K562 (cell line): Measurements from ENCODE around the gene AGO1. TPM values are rescaled to one million over a fixed set of nuclear protein-coding genes. Genes with fewer than 3 reads are reported as not detected.

ENCODE experiments used
- ATAC-seq: fragments of 200-7000 bp; cut with Tn5 transposase; 3 replicates; pipeline ENCODE4 v1.9.1; 2020; ENCODE audit warnings: moderate library complexity
- BruUV-seq: library from RNA; stranded (reverse); fragments of 400-500 nt; replicated peaks from 2 replicates; lab custom pipeline; 2021; lab: Mats Ljungman, UMichigan
- CTCF ChIA-PET: fragments of 300-600 bp; formaldehyde crosslinking; extraction: SDS; loops from one replicate; lab custom pipeline; 2021; ENCODE audit warnings: low intra/inter-chr PET ratio; lab: Yijun Ruan, JAX
- POLR2A ChIA-PET: fragments of 300-600, 350-650 bp; sonication (Branson Sonifier 250); formaldehyde crosslinking; extraction: SDS; loops from one replicate; lab custom pipeline; 2021; ENCODE audit warnings: antibody characterized with exemption, inconsistent platforms; lab: Yijun Ruan, JAX
- DNase-seq, 4 experiments: peaks; one replicate each; pipeline versions ENCODE4 v3.0.0 to v3.0.0-alpha.2; 2011 to 2018; ENCODE audit warnings: low spot score in 3 of 4, mixed read lengths in 3 of 4; ENCODE audit errors: extremely low read depth in 1 of 4
- FAIRE-seq: peaks from 2 replicates; lab custom pipeline; 2011; peaks lifted over from hg19 to GRCh38; lab: Jason Lieb, UNC
- H2AFZ ChIP-seq: 2 replicates; pipeline ENCODE4 v1.6.0; 2011; ENCODE audit warnings: low read depth, low read length, control low read depth, inconsistent platforms
- H3K27ac ChIP-seq: fragments of 200-600 bp; 3 replicates; pipeline ENCODE4 v1.8.0; 2011; ENCODE audit warnings: low read depth, mild to moderate bottlenecking, control low read depth, inconsistent platforms, low read length, moderate library complexity, mixed read lengths; ENCODE audit errors: extremely low read depth
- H3K27me3 ChIP-seq, 2 experiments: fragments of 300-600 bp in 1 of 2; 2 replicates in 1 of 2; 3 replicates in 1 of 2; pipeline versions ENCODE4 v1.6.0 to v1.8.0; 2011; ENCODE audit warnings: inconsistent platforms in 2 of 2, low read length in 2 of 2, mild to moderate bottlenecking in 1 of 2, mixed read lengths in 1 of 2, moderate library complexity in 1 of 2; ENCODE audit not compliant: control insufficient read depth in 2 of 2, insufficient read depth in 2 of 2
- H3K36me3 ChIP-seq: fragments of 300-600 bp; 3 replicates; pipeline ENCODE4 v1.8.0; 2011; ENCODE audit warnings: mild to moderate bottlenecking, low read length, inconsistent platforms; ENCODE audit not compliant: control insufficient read depth, insufficient read depth
- H3K4me1 ChIP-seq, 2 experiments: fragments of 200-600 bp in 1 of 2; replicated peaks in 1 of 2; 2 replicates in 1 of 2; 3 replicates in 1 of 2; pipeline versions ENCODE4 v1.5.1 to v1.8.0; 2011; ENCODE audit warnings: inconsistent platforms in 2 of 2, low read length in 2 of 2, mild to moderate bottlenecking in 1 of 2, mixed read lengths in 1 of 2, moderate library complexity in 1 of 2; ENCODE audit not compliant: control insufficient read depth in 2 of 2, insufficient read depth in 2 of 2
- H3K4me2 ChIP-seq: 2 replicates; pipeline ENCODE4 v1.6.1; 2011; ENCODE audit warnings: low read length, control low read depth, inconsistent platforms, mixed read lengths; ENCODE audit not compliant: insufficient read depth
- H3K4me3 ChIP-seq: fragments of 200-600 bp; sonication (generic), shearing (Covaris generic); 2 replicates; pipeline ENCODE4 v1.5.1; 2016; ENCODE audit warnings: control low read depth, inconsistent platforms
- H3K79me2 ChIP-seq: fragments of 200-600 bp; 3 replicates; pipeline ENCODE4 v1.8.0; 2011; ENCODE audit warnings: low read length, inconsistent platforms; ENCODE audit not compliant: control insufficient read depth, insufficient read depth
- H3K9ac ChIP-seq, 2 experiments: 2 replicates each; pipeline versions ENCODE4 v1.6.0 to v1.6.1; 2011; ENCODE audit warnings: low read depth in 2 of 2, low read length in 2 of 2, control low read depth in 1 of 2, inconsistent platforms in 1 of 2, mild to moderate bottlenecking in 1 of 2, mixed read lengths in 1 of 2; ENCODE audit not compliant: insufficient read depth in 1 of 2
- H3K9me1 ChIP-seq: one replicate; pipeline ENCODE4 v1.6.0; 2011; ENCODE audit warnings: inconsistent platforms, mild to moderate bottlenecking, low read length, moderate library complexity; ENCODE audit not compliant: control insufficient read depth, insufficient read depth
- H3K9me3 ChIP-seq: replicated peaks from 2 replicates; pipeline ENCODE4 v1.5.1; 2011; ENCODE audit warnings: low read depth, low read length, inconsistent platforms; ENCODE audit not compliant: control insufficient read depth, insufficient read depth
- H4K20me1 ChIP-seq: replicated peaks from 2 replicates; pipeline ENCODE4 v1.6.1; 2011; ENCODE audit warnings: low read length, inconsistent platforms, mixed read lengths; ENCODE audit not compliant: control insufficient read depth, insufficient read depth
- CBX8 ChIP-seq: fragments of 200-600 bp; sonication (generic); IDR thresholded peaks from 2 replicates; pipeline ENCODE4 v1.6.1; 2012; ENCODE audit warnings: borderline replicate concordance, mixed run types, low read depth, mild to moderate bottlenecking, moderate library complexity, mixed read lengths, low read length, control low read depth, inconsistent platforms; ENCODE audit not compliant: poor library complexity, severe bottlenecking; ENCODE audit errors: extremely low read depth
- FOXA1 ChIP-seq: fragments of 450-650 bp; IDR thresholded peaks from 2 replicates; pipeline ENCODE4 v1.6.1; 2016; ENCODE audit warnings: mild to moderate bottlenecking, borderline replicate concordance
- HMG20B ChIP-seq: fragments of 250-450 bp; sonication (Bioruptor Pico); IDR thresholded peaks from 2 replicates; pipeline ENCODE4 v1.5.0; 2021; ENCODE audit warnings: mild to moderate bottlenecking
- HOMEZ ChIP-seq: fragments of 250-450 bp; sonication (Bioruptor Pico); IDR thresholded peaks from 2 replicates; pipeline ENCODE4 v1.4.0; 2020; ENCODE audit warnings: mild to moderate bottlenecking, moderate library complexity
- KLF10 ChIP-seq: fragments of 250-450 bp; sonication (Bioruptor Pico); IDR thresholded peaks from 2 replicates; pipeline ENCODE4 v1.6.1; 2021; ENCODE audit warnings: matching md5 sums
- NFIC ChIP-seq: fragments of 450-650 bp; IDR thresholded peaks from 2 replicates; pipeline ENCODE4 v1.6.1; 2017; ENCODE audit warnings: mild to moderate bottlenecking, inconsistent platforms
- RFX1 ChIP-seq: fragments of 450-650 bp; IDR thresholded peaks from 2 replicates; pipeline ENCODE4 v1.6.1; 2016; ENCODE audit warnings: mild to moderate bottlenecking, moderate library complexity
- SMAD3 ChIP-seq: fragments of 450-650 bp; formaldehyde crosslinking; conservative IDR thresholded peaks from 2 replicates; pipeline ENCODE4 v1.4.0; 2020; ENCODE audit warnings: mild to moderate bottlenecking
- SMARCA5 ChIP-seq: fragments of 450-650 bp; IDR thresholded peaks from 2 replicates; pipeline ENCODE4 v1.6.1; 2016
- THAP12 ChIP-seq: fragments of 250-450 bp; sonication (Bioruptor Pico); IDR thresholded peaks from 2 replicates; pipeline ENCODE4 v1.9.0; 2021; ENCODE audit warnings: mild to moderate bottlenecking, inconsistent platforms
- VEZF1 ChIP-seq: fragments of 200-800 bp; sonication (Bioruptor generic); IDR thresholded peaks from 2 replicates; pipeline ENCODE4 v1.6.1; 2017; ENCODE audit warnings: missing genetic modification characterization, missing compliant biosample characterization
- ZNF778 ChIP-seq: fragments of 450-650 bp; formaldehyde crosslinking; IDR thresholded peaks from 2 replicates; pipeline ENCODE4 v1.4.0; 2020; ENCODE audit warnings: mild to moderate bottlenecking, moderate library complexity
- WGBS: fragments of 100-300 bp; shearing (Covaris generic); methylation state at CpG from one replicate; pipeline ENCODE4 v1.1.6; 2016; ENCODE audit warnings: low coverage, mixed read lengths; ENCODE audit not compliant: insufficient coverage; ENCODE audit errors: missing lambda C conversion rate; 5-methylcytosine and 5-hydroxymethylcytosine counted together
- in situ Hi-C: fragments of 300-500 bp; cut with MboI; formaldehyde crosslinking; loops from 4 replicates; pipeline ENCODE4 v1.15.0; 2018; ENCODE audit warnings: inconsistent platforms, mixed read lengths
- intact Hi-C: fragments of 100-400 bp; cut with micrococcal nuclease; formaldehyde crosslinking; loops from 2 replicates; pipeline ENCODE4 v1.14.2; 2022
- polyA plus RNA-seq, 8 experiments: library from polyadenylated mRNA; depleted of rRNA in 4 of 8; stranded (reverse) in 5 of 8; unstranded in 3 of 8; fragments of >200 nt; fragmentation: Nextera tagmentation in 2 of 8; fragmentation: Illumina TruSeq in 1 of 8; extraction: Ambion mirVana in 2 of 8; extraction: Trizol in 1 of 8; gene quantifications; 2 replicates each; pipeline versions ENCODE4 v1.2.1 to v1.2.3, GENCODE V29; 2011 to 2014; ENCODE audit warnings: inconsistent platforms in 1 of 8, missing spikeins in 1 of 8
- total RNA-seq, 7 experiments: library from RNA; depleted of rRNA in 6 of 7; stranded (reverse); fragments of >200 nt in 6 of 7; fragmentation: Illumina TruSeq in 2 of 7; extraction: Trizol in 2 of 7; gene quantifications; 2 replicates each; pipeline versions ENCODE4 v1.2.1 to v1.2.3, GENCODE V29; 2011 to 2021; ENCODE audit warnings: low replicate concordance in 1 of 7

The AGO1 gene
- total and polyA plus RNA-seq, 9 of the 15 experiments (the other 6 are each of a cell fraction or from before 2014, with no cell fraction given): 7.3 to 64.2 (median 26.0) TPM

- Histone ChIP-seq H3K27me3 (no peaks in the 10 kb centered on the region), H3K9me1 (no peaks in the 10 kb centered on the region), H2AFZ (no peak overlapping the region), H4K20me1 (0 out of 2 replicates have a peak, but pooled peaks cover 4% of the 10 kb centered on the region), H3K36me3 (peaks cover 90% of the 10 kb centered on the region), H3K9ac (no peak overlapping the region), H3K27ac (no peak overlapping the region), H3K4me1 (peaks cover 0 to 11% of the 10 kb centered on the region in 2 experiments; a peak in 3 of 5 replicates), H3K79me2 (no peaks in the 10 kb centered on the region), H3K9me3 (no peaks in the 10 kb centered on the region), H3K4me3 (no peak overlapping the region), H3K4me2 (no peak overlapping the region)
- intact Hi-C loops: no loop called here
- ChIA-PET CTCF (no interaction called here), POLR2A (interaction anchor here (1.6 to 3.9 kb wide), 4 partner anchors 10 to 19 kb away, joined by 6 to 22 read pairs (median 7); partner anchors contain the start of gene AGO3)
- FAIRE-seq (no peak), DNase-seq (no peak), ATAC-seq (no peak)
- in situ Hi-C loops: no loop called here
- WGBS: 58% methylated on average over 2 of the region's 2 CpGs
- BruUV-seq: no TSS peak
- TF ChIP-seq NFIC (peak; percentile 69), FOXA1 (no peak), KLF10 (no peak), CBX8 (no peak), SMAD3 (CRISPR knock-in tag) (no peak), RFX1 (peak; percentile 17; the same call in 1 of the 2 replicates)
Measured at GRCh38 chr1:35915693-35916092, 32.7 kb downstream of the AGO1 start.

GRCh38 chr1:35923791-35924221 lies 40.8 kb downstream of the AGO1 start:
- Histone ChIP-seq H3K9me1 (no peaks in the 10 kb centered on the region), H3K9ac (no peak overlapping the region), H3K4me3 (no peak overlapping the region), H4K20me1 (no peaks in the 10 kb centered on the region), H3K27ac (no peak overlapping the region), H3K27me3 (no peaks in the 10 kb centered on the region), H3K36me3 (peaks cover 70% of the 10 kb centered on the region), H2AFZ (no peak overlapping the region), H3K79me2 (no peaks in the 10 kb centered on the region), H3K9me3 (no peaks in the 10 kb centered on the region), H3K4me2 (no peak overlapping the region), H3K4me1 (no peaks in the 10 kb centered on the region)
- in situ Hi-C loops (no loop called here), intact Hi-C loops (no loop called here)
- CTCF ChIA-PET: no interaction called here
- FAIRE-seq (no peak), DNase-seq (no peak), ATAC-seq (no peak)
- BruUV-seq: no TSS peak
- POLR2A ChIA-PET: interaction anchor here (0.9 to 2.3 kb wide), 3 partner anchors 9 to 41 kb away, joined by 4 to 8 read pairs (median 5); partner anchors contain the start of gene AGO1
- TF ChIP-seq HOMEZ (CRISPR knock-in tag) (no peak), VEZF1 (CRISPR knock-in tag) (no peak), ZNF778 (CRISPR knock-in tag) (no peak), THAP12 (no peak), SMARCA5 (no peak), HMG20B (CRISPR knock-in tag) (no peak)
